IMR-90 (cell line): ENCODE results near the gene MAGI2. TPM values are rescaled to one million over a fixed set of nuclear protein-coding genes. Genes with fewer than 3 reads are reported as not detected.

Experiments
- ATAC-seq: fragments of 200-7000 bp; cut with Tn5 transposase; 2 replicates; pipeline ENCODE4 v1.9.1; 2020; ENCODE audit warnings: low read depth, mild to moderate bottlenecking, moderate library complexity
- BruUV-seq: library from RNA; stranded (reverse); fragments of 400-500 nt; replicated peaks from 2 replicates; lab custom pipeline; 2021; lab: Mats Ljungman, UMichigan
- CTCF ChIA-PET: fragments of 300-600 bp; formaldehyde crosslinking; extraction: SDS; loops from one replicate; lab custom pipeline; 2021; ENCODE audit warnings: antibody characterized with exemption; lab: Yijun Ruan, JAX
- POLR2A ChIA-PET: fragments of 300-600 bp; sonication (Branson Sonifier 250); formaldehyde crosslinking; loops from one replicate; lab custom pipeline; 2022; ENCODE audit warnings: antibody characterized with exemption; ENCODE audit not compliant: unreplicated experiment; lab: Charles Lee
- DNase-seq: peaks from one replicate; pipeline ENCODE4 v3.0.0; 2013
- H2AFZ ChIP-seq: replicated peaks from 2 replicates; pipeline ENCODE3; 2013; ENCODE audit warnings: low read length, mild to moderate bottlenecking; ENCODE audit not compliant: poor library complexity
- H2AK5ac ChIP-seq: 2 replicates; pipeline ENCODE4 v1.6.1; 2013; ENCODE audit warnings: low read depth, low read length, inconsistent platforms
- H2AK9ac ChIP-seq: replicated peaks from 2 replicates; pipeline ENCODE3; 2013; ENCODE audit warnings: mild to moderate bottlenecking, low read depth, low read length, moderate library complexity; ENCODE audit not compliant: poor library complexity
- H2BK120ac ChIP-seq: 2 replicates; pipeline ENCODE4 v1.6.1; 2013; ENCODE audit warnings: low read depth, low read length, inconsistent platforms
- H2BK15ac ChIP-seq: 3 replicates; pipeline ENCODE4 v1.6.1; 2013; ENCODE audit warnings: low read depth, low read length, inconsistent platforms
- H2BK20ac ChIP-seq: 2 replicates; pipeline ENCODE4 v1.6.1; 2013; ENCODE audit warnings: low read depth, mild to moderate bottlenecking, inconsistent platforms, low read length, moderate library complexity
- H2BK5ac ChIP-seq: 2 replicates; pipeline ENCODE4 v1.6.1; 2013; ENCODE audit warnings: mild to moderate bottlenecking, low read depth, low read length, inconsistent platforms; ENCODE audit not compliant: poor library complexity, severe bottlenecking
- H3K14ac ChIP-seq: replicated peaks from 2 replicates; pipeline ENCODE4 v1.6.1; 2013; ENCODE audit warnings: low read depth, low read length, inconsistent platforms
- H3K18ac ChIP-seq: 2 replicates; pipeline ENCODE4 v1.6.1; 2013; ENCODE audit warnings: low read depth, low read length, control low read depth
- H3K23ac ChIP-seq: 2 replicates; pipeline ENCODE4 v1.6.1; 2013; ENCODE audit warnings: low read depth, low read length, inconsistent platforms
- H3K27ac ChIP-seq: 2 replicates; pipeline ENCODE4 v1.5.1; 2013; ENCODE audit warnings: mild to moderate bottlenecking, control low read depth, low read length; ENCODE audit not compliant: insufficient read depth
- H3K27me3 ChIP-seq: 2 replicates; pipeline ENCODE4 v1.6.1; 2013; ENCODE audit warnings: low read length; ENCODE audit not compliant: control insufficient read depth, insufficient read depth
- H3K36me3 ChIP-seq: 2 replicates; pipeline ENCODE4 v1.6.1; 2013; ENCODE audit warnings: low read length, mixed read lengths; ENCODE audit not compliant: control insufficient read depth, insufficient read depth
- H3K4ac ChIP-seq: 2 replicates; pipeline ENCODE4 v1.6.1; 2013; ENCODE audit warnings: low read depth, low read length, inconsistent platforms
- H3K4me1 ChIP-seq: 2 replicates; pipeline ENCODE4 v1.6.1; 2013; ENCODE audit warnings: low read length, mixed read lengths; ENCODE audit not compliant: control insufficient read depth, insufficient read depth
- H3K4me2 ChIP-seq: 2 replicates; pipeline ENCODE4 v1.6.1; 2013; ENCODE audit warnings: low read depth, mild to moderate bottlenecking, control low read depth, low read length, moderate library complexity
- H3K4me3 ChIP-seq: 2 replicates; pipeline ENCODE4 v1.5.1; 2013; ENCODE audit warnings: low read depth, mild to moderate bottlenecking, control low read depth, low read length, moderate library complexity; ENCODE audit not compliant: insufficient read depth
- H3K56ac ChIP-seq: 2 replicates; pipeline ENCODE4 v1.6.1; 2013; ENCODE audit warnings: low read length, inconsistent platforms; ENCODE audit not compliant: insufficient read depth; ENCODE audit errors: extremely low read depth
- H3K79me1 ChIP-seq, 2 experiments: 2 replicates each; pipeline ENCODE4 v1.6.1; 2013; ENCODE audit warnings: low read length in 2 of 2, inconsistent platforms in 1 of 2, low read depth in 1 of 2
- H3K9ac ChIP-seq: 2 replicates; pipeline ENCODE4 v1.6.1; 2013; ENCODE audit warnings: low read depth, low read length, control low read depth
- H3K9me1 ChIP-seq: 2 replicates; pipeline ENCODE4 v1.6.1; 2013; ENCODE audit warnings: low read length, inconsistent platforms; ENCODE audit not compliant: insufficient read depth
- H3K9me3 ChIP-seq: 2 replicates; pipeline ENCODE4 v1.6.1; 2013; ENCODE audit warnings: low read length; ENCODE audit not compliant: control insufficient read depth, insufficient read depth
- H4K20me1 ChIP-seq: 2 replicates; pipeline ENCODE4 v1.6.1; 2013; ENCODE audit warnings: low read length, inconsistent platforms; ENCODE audit not compliant: insufficient read depth
- H4K5ac ChIP-seq: 2 replicates; pipeline ENCODE4 v1.6.1; 2013; ENCODE audit warnings: mild to moderate bottlenecking, low read depth, low read length, control low read depth
- H4K8ac ChIP-seq, 2 experiments: 2 replicates each; pipeline ENCODE4 v1.6.1; 2013; ENCODE audit warnings: low read depth in 2 of 2, low read length in 2 of 2, control low read depth in 1 of 2, inconsistent platforms in 1 of 2
- H4K91ac ChIP-seq: 2 replicates; pipeline ENCODE4 v1.6.1; 2013; ENCODE audit warnings: low read depth, low read length, inconsistent platforms; ENCODE audit not compliant: insufficient read depth
- BHLHE40 ChIP-seq: fragments of 150-350 bp; IDR thresholded peaks from 2 replicates; pipeline ENCODE4 v1.6.1; 2016; ENCODE audit warnings: mild to moderate bottlenecking, low read depth, low read length
- FOS ChIP-seq: fragments of 150-350 bp; IDR thresholded peaks from 2 replicates; pipeline ENCODE4 v1.6.1; 2016; ENCODE audit warnings: low read depth, low read length
- MAFK ChIP-seq: IDR thresholded peaks from 2 replicates; pipeline ENCODE4 v1.6.1; 2012; ENCODE audit warnings: low read depth, low read length, improper control_type of control experiment
- RFX5 ChIP-seq: IDR thresholded peaks from 2 replicates; pipeline ENCODE4 v1.8.0; 2012; ENCODE audit warnings: low read depth, mild to moderate bottlenecking, low read length, moderate library complexity
- WGBS, 2 experiments: methylation state at CpG; one replicate each; pipeline versions ENCODE4 v1.1.5 to v1.1.7; 2013; ENCODE audit warnings: missing lambda C conversion rate in 2 of 2; ENCODE audit not compliant: insufficient read length in 1 of 2; ENCODE audit errors: extremely low coverage in 2 of 2; 5-methylcytosine and 5-hydroxymethylcytosine counted together
- dilution Hi-C: fragments of 300-500 bp; cut with HindIII; formaldehyde crosslinking; loops from one replicate; pipeline ENCODE4 v1.14.3; 2018; ENCODE audit warnings: low sequenced_read_pairs; ENCODE audit not compliant: unreplicated experiment
- in situ Hi-C: fragments of 300-500 bp; cut with MboI; formaldehyde crosslinking; loops from 3 replicates; pipeline ENCODE4 v1.14.3; 2019; ENCODE audit warnings: low sequenced_read_pairs, inconsistent platforms, mixed read lengths
- intact Hi-C: fragments of 100-400 bp; cut with micrococcal nuclease; formaldehyde crosslinking; loops from 2 replicates; pipeline ENCODE4 v1.10.0; 2022
- polyA plus RNA-seq, 3 experiments: library from polyadenylated mRNA; depleted of rRNA; stranded (reverse); fragments of >200 nt; gene quantifications; 2 replicates each; pipeline ENCODE4 v1.2.3, GENCODE V29; 2012; ENCODE audit warnings: low replicate concordance in 1 of 3
- total RNA-seq: library from RNA; depleted of rRNA; stranded (reverse); fragments of >200 nt; gene quantifications from 2 replicates; pipeline ENCODE4 v1.2.3, GENCODE V29; 2012

MAGI2 gene
- total and polyA plus RNA-seq, 2 of the 4 experiments (the other 2 are of a cell fraction) = 2.5 to 17.9 TPM

DNA sequence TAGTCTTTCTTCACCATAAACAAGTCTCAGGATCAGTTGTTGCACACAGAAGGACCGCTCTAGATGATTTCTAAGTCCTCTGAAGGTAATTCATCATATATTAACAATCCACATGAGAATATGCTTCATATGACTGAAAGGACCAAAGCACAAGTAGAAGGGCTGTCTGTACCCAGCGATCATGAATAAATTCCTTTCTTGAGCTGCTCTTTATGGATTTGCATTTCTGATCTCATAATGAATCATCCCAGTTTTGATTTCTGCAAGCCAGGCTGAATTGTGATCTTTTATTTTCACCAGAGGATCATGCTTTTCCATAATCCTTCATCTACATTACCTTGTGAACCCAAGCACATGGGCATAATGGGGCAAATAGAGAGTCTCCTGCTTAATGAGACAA is 675.6 kb downstream of the MAGI2 start:
- H2AFZ ChIP-seq = no peak overlapping the region
- H2AK5ac ChIP-seq = no peak overlapping the region
- H3K4me2 ChIP-seq = no peak overlapping the region
- intact Hi-C loops (no loop called here), in situ Hi-C loops (no loop called here), dilution Hi-C loops (no loop called here)
- DNase-seq = peak; percentile 47
- no peaks in the 10 kb centered on the region for H3K79me1 ChIP-seq
- peaks cover 3% of the 10 kb centered on the region for H3K4me1 ChIP-seq
- no peak overlapping the region for H2BK20ac ChIP-seq
- H3K56ac ChIP-seq = no peak overlapping the region
- no peaks in the 10 kb centered on the region; the same call in 1 of the 2 replicates for H4K20me1 ChIP-seq
- no peak overlapping the region for H3K18ac ChIP-seq
- H3K4ac ChIP-seq = no peak overlapping the region
- no peak overlapping the region for H4K91ac ChIP-seq
- H4K5ac ChIP-seq = no peak overlapping the region
- POLR2A ChIA-PET = no interaction called here
- H3K27ac ChIP-seq = no peak overlapping the region
- no peak overlapping the region for H3K4me3 ChIP-seq
- H3K9me3 ChIP-seq = no peaks in the 10 kb centered on the region
- WGBS, 2 experiments = 67% methylated on average over 1 of the region's 2 CpGs; no CpG with 5 or more reads in 1 of the 2 experiments
- no peaks in the 10 kb centered on the region for H3K9me1 ChIP-seq
- H3K9ac ChIP-seq = no peak overlapping the region
- no TSS peak for BruUV-seq
- TF ChIP-seq FOS (no peak), RFX5 (no peak), MAFK (peak; percentile 58), BHLHE40 (no peak)
- no peak overlapping the region for H3K23ac ChIP-seq
- no peak overlapping the region for H2BK5ac ChIP-seq
- no peaks in the 10 kb centered on the region for H3K27me3 ChIP-seq
- no peak overlapping the region for H2BK15ac ChIP-seq
- no peak overlapping the region for H2AK9ac ChIP-seq
- ATAC-seq = peak; percentile 56
- no peak overlapping the region for H3K14ac ChIP-seq
- no peaks in the 10 kb centered on the region for H3K36me3 ChIP-seq
- CTCF ChIA-PET = interaction anchor here (1.0 kb wide), 1 partner anchor 10 kb away, joined by 3 read pairs; no protein-coding TSS in a partner anchor
- no peak overlapping the region for H4K8ac ChIP-seq
- no peak overlapping the region for H2BK120ac ChIP-seq
